Measurements from ENCODE around the gene GP5.

GRCh38 chr3:194370753-194371152, 28.3 kb downstream of the GP5 start:
- no peak for TF ChIP-seq CTCF (IDR thresholded peaks at IDR 0.05)
- TF ChIP-seq POLR2A (IDR thresholded peaks at IDR 0.05): no peak

Data from testis (tissue), 2 donors.